HCT116 (cell line): ENCODE data around the gene PLEKHN1. TPM values are rescaled to one million over a fixed set of nuclear protein-coding genes. Genes with fewer than 3 reads are reported as not detected.

Source experiments
- ATAC-seq: fragments of 200-7000 bp; cut with Tn5 transposase; 2 replicates; pipeline ENCODE4 v1.9.1; 2020; ENCODE audit warnings: mild to moderate bottlenecking, moderate library complexity
- BruUV-seq: library from RNA; stranded (reverse); fragments of 400-500 nt; replicated peaks from 2 replicates; lab custom pipeline; 2021; lab: Mats Ljungman, UMichigan
- CTCF ChIA-PET: fragments of 300-600 bp; sonication (Branson Sonifier 250); formaldehyde crosslinking; loops from one replicate; lab custom pipeline; 2021; ENCODE audit warnings: antibody characterized with exemption; lab: Charles Lee
- POLR2A ChIA-PET: fragments of 300-600, 350-600 bp; sonication (Branson Sonifier 250); formaldehyde crosslinking; loops from one replicate; lab custom pipeline; 2021; ENCODE audit warnings: antibody characterized with exemption; lab: Charles Lee
- RAD21 ChIA-PET, 2 experiments: fragments of 300-600 bp; sonication (Branson Sonifier 250); formaldehyde crosslinking; loops; one replicate each; lab custom pipeline; 2023; ENCODE audit warnings: low total read pairs in 2 of 2; ENCODE audit not compliant: uncharacterized antibody in 2 of 2, unreplicated experiment in 2 of 2, low non-redundant PET in 1 of 2; lab: Charles Lee
- DNase-seq: peaks from one replicate; pipeline ENCODE4 v3.0.0-alpha.2; 2010; ENCODE audit warnings: low read depth, low spot score
- H2AFZ ChIP-seq: fragments of 200-600 bp; shearing (Covaris generic), sonication (generic); 2 replicates; pipeline ENCODE4 v1.6.1; 2017; ENCODE audit warnings: low read depth, mixed run types, mixed read lengths, antibody characterized with exemption, low read length; ENCODE audit not compliant: poor library complexity, severe bottlenecking
- H3K27ac ChIP-seq: 2 replicates; pipeline ENCODE4 v1.5.1; 2012; ENCODE audit warnings: low read depth, low read length
- H3K27me3 ChIP-seq: fragments of 200-600 bp; sonication (generic); 2 replicates; pipeline ENCODE4 v1.6.1; 2016; ENCODE audit warnings: mixed run types, low read length, mixed read lengths; ENCODE audit not compliant: insufficient read depth
- H3K36me3 ChIP-seq, 2 experiments: fragments of 200-500 bp in 1 of 2; fragments of 200-600 bp in 1 of 2; sonication (Bioruptor generic) in 1 of 2; sonication (generic) in 1 of 2; 2 replicates each; pipeline versions ENCODE4 v1.5.1 to v1.6.1; 2014 to 2016; ENCODE audit warnings: low read length in 2 of 2, inconsistent platforms in 1 of 2, mixed read lengths in 1 of 2, mixed run types in 1 of 2; ENCODE audit not compliant: insufficient read depth in 2 of 2, control insufficient read depth in 1 of 2
- H3K4me1 ChIP-seq, 2 experiments: fragments of 200-600 bp in 1 of 2; sonication (generic) in 1 of 2; 2 replicates each; pipeline versions ENCODE4 v1.5.1 to v1.6.1; 2012 to 2017; ENCODE audit warnings: low read length in 2 of 2, inconsistent platforms in 1 of 2, mild to moderate bottlenecking in 1 of 2, mixed read lengths in 1 of 2, mixed run types in 1 of 2, moderate library complexity in 1 of 2; ENCODE audit not compliant: insufficient read depth in 2 of 2, control insufficient read depth in 1 of 2
- H3K4me2 ChIP-seq: fragments of 200-600 bp; sonication (generic); 2 replicates; pipeline ENCODE4 v1.6.1; 2017; ENCODE audit warnings: mixed run types, low read length, mixed read lengths
- H3K4me3 ChIP-seq, 2 experiments: fragments of 200-600 bp in 1 of 2; sonication (generic) in 1 of 2; replicated peaks in 1 of 2; 2 replicates each; pipeline ENCODE4 v1.5.1; 2011 to 2016; ENCODE audit warnings: low read length in 2 of 2, control low read depth in 1 of 2, low read depth in 1 of 2, mild to moderate bottlenecking in 1 of 2, mixed read lengths in 1 of 2, mixed run types in 1 of 2
- H3K79me2 ChIP-seq: fragments of 200-600 bp; sonication (generic); 2 replicates; pipeline ENCODE4 v1.6.1; 2017; ENCODE audit warnings: mild to moderate bottlenecking, mixed run types, low read length, moderate library complexity, mixed read lengths; ENCODE audit not compliant: insufficient read depth
- H3K9ac ChIP-seq: fragments of 200-600 bp; sonication (generic); 2 replicates; pipeline ENCODE4 v1.6.1; 2016; ENCODE audit warnings: low read length, mixed read lengths
- H3K9me2 ChIP-seq: fragments of 200-600 bp; sonication (generic), shearing (Covaris generic); 2 replicates; pipeline ENCODE4 v1.6.1; 2017; ENCODE audit warnings: mixed run types, mild to moderate bottlenecking, moderate library complexity; ENCODE audit not compliant: insufficient read depth
- H3K9me3 ChIP-seq, 2 experiments: fragments of 200-500 bp in 1 of 2; fragments of 200-600 bp in 1 of 2; sonication (Bioruptor generic) in 1 of 2; sonication (generic) in 1 of 2; 2 replicates each; pipeline ENCODE4 v1.6.1; 2014 to 2017; ENCODE audit warnings: low read length in 2 of 2, mixed read lengths in 2 of 2, inconsistent platforms in 1 of 2, low read depth in 1 of 2, mild to moderate bottlenecking in 1 of 2, mixed run types in 1 of 2, moderate library complexity in 1 of 2; ENCODE audit not compliant: control insufficient read depth in 1 of 2, insufficient read depth in 1 of 2
- H4K20me1 ChIP-seq: fragments of 200-600 bp; sonication (generic), shearing (Covaris generic); 2 replicates; pipeline ENCODE4 v1.6.1; 2017; ENCODE audit warnings: mixed run types, mild to moderate bottlenecking, moderate library complexity; ENCODE audit not compliant: insufficient read depth
- CTCF ChIP-seq, 3 experiments: fragments of 200-600 bp in 1 of 3; sonication (generic) in 1 of 3; IDR thresholded peaks in 2 of 3; conservative IDR thresholded peaks in 1 of 3; 2 replicates each; pipeline ENCODE4 v1.5.1; 2012 to 2017; ENCODE audit warnings: low read depth in 2 of 3, low read length in 2 of 3, antibody characterized with exemption in 1 of 3, borderline replicate concordance in 1 of 3, control low read depth in 1 of 3, mild to moderate bottlenecking in 1 of 3, mixed read lengths in 1 of 3, mixed run types in 1 of 3, moderate library complexity in 1 of 3; ENCODE audit not compliant: insufficient read depth in 1 of 3
- EZH2 ChIP-seq: fragments of 200-600 bp; sonication (generic); IDR thresholded peaks from 2 replicates; pipeline ENCODE4 v1.6.1; 2017; ENCODE audit warnings: antibody characterized with exemption, mixed run types
- EZH2phosphoT487 ChIP-seq: fragments of 200-600 bp; IDR thresholded peaks from 2 replicates; pipeline ENCODE4 v1.6.1; 2018; ENCODE audit warnings: antibody characterized with exemption, borderline replicate concordance
- FOSL1 ChIP-seq: IDR thresholded peaks from 2 replicates; pipeline ENCODE4 v1.6.1; 2012; ENCODE audit warnings: low read depth
- POLR2A ChIP-seq: IDR thresholded peaks from 2 replicates; pipeline ENCODE4 v1.7.0; 2011; ENCODE audit warnings: borderline replicate concordance; ENCODE audit not compliant: insufficient read depth, insufficient read length; ENCODE audit errors: extremely low read depth
- TCF7L2 ChIP-seq: IDR thresholded peaks from 2 replicates; pipeline ENCODE4 v1.7.0; 2011; ENCODE audit warnings: borderline replicate concordance, inconsistent platforms; ENCODE audit not compliant: insufficient read depth, insufficient read length; ENCODE audit errors: extremely low read depth
- ZFX ChIP-seq: fragments of 450-650 bp; IDR thresholded peaks from 2 replicates; pipeline ENCODE4 v1.6.1; 2017
- intact Hi-C: fragments of 100-400 bp; cut with micrococcal nuclease; formaldehyde crosslinking; loops from 2 replicates; pipeline ENCODE4 v1.10.0; 2022
- total RNA-seq: library from RNA; stranded (reverse); gene quantifications from one replicate; pipeline ENCODE4 v1.2.1, GENCODE V29; 2021; ENCODE audit not compliant: unreplicated experiment

Gene PLEKHN1
- total RNA-seq, 1 experiment from 2014 or later, result 11.6 TPM

GRCh38 chr1:974293-974640 lies 8.0 kb downstream of the PLEKHN1 start (continued):
- TF ChIP-seq CTCF (IDR thresholded peaks at IDR 0.05 in 2 of 3, conservative IDR thresholded peaks at IDR 0.05 in 1 of 3; ENCODE audit: borderline replicate concordance in 1 of 3, insufficient read depth in 1 of 3, low read depth in 2 of 3, low read length in 2 of 3), result no peak

- no peaks in the 10 kb centered on the region for H3K27me3 ChIP-seq
- CTCF ChIA-PET, result no interaction called here
- no peak overlapping the region for H3K9ac ChIP-seq
- RAD21 ChIA-PET, result no interaction called here
- peaks cover 9 to 22% of the 10 kb centered on the region in 2 experiments for H3K4me1 ChIP-seq
- peak overlapping the region; percentile 93; the same call in 1 of the 2 replicates for H3K27ac ChIP-seq
- TF ChIP-seq FOSL1 (no peak), POLR2A (no peak), ZFX (no peak), EZH2phosphoT487 (no peak), TCF7L2 (no peak), EZH2 (no peak)
- no peak overlapping the region for H2AFZ ChIP-seq
- POLR2A ChIA-PET, result no interaction called here
- ATAC-seq (no peak), DNase-seq (no peak)
- H3K79me2 ChIP-seq, result no peaks in the 10 kb centered on the region
- intact Hi-C loops, result loop anchor here (5.0 kb wide), 1 partner anchor 142 kb away; the partner anchor contains the start of gene C1orf159
- H3K4me3 ChIP-seq, result no peak overlapping the region
- BruUV-seq, result no TSS peak
- H3K9me3 ChIP-seq, result no peaks in the 10 kb centered on the region
- no peaks in the 10 kb centered on the region for H4K20me1 ChIP-seq
- no peaks in the 10 kb centered on the region for H3K9me2 ChIP-seq
- H3K36me3 ChIP-seq, result no peaks in the 10 kb centered on the region
- H3K4me2 ChIP-seq, result no peak overlapping the region
These were observed 8.5 kb downstream of the PLEKHN1 start for GRCh38 chr1:974687-975328.
